ENCODE data around the gene RLN1. TPM values are rescaled to one million over a fixed set of nuclear protein-coding genes. Genes with fewer than 3 reads are reported as not detected.

Gene RLN1
- total RNA-seq, 4 donors from 2014 or later = not detected

GRCh38 chr9:5301544-5301943 is 38.1 kb downstream of the RLN1 start:
- Histone ChIP-seq H3K4me3 (no peak overlapping the region), H3K4me1 (no peaks in the 10 kb centered on the region), H3K36me3 (no peaks in the 10 kb centered on the region), H3K27me3 (no peaks in the 10 kb centered on the region), H3K9me3 (peaks cover 0 to 6% (median 0%) of the 10 kb centered on the region in 4 donors), H3K27ac (no peak overlapping the region)
- TF ChIP-seq POLR2A (IDR thresholded peaks at IDR 0.05) (no peak), EP300 (IDR thresholded peaks at IDR 0.05) (no peak), CTCF (IDR thresholded peaks at IDR 0.05) (no peak)
- no peak for DNase-seq (ENCODE audit: low spot score in 2 of 2)
- WGBS, 2 donors = 59 to 72% methylated on average over 4 of the region's 4 CpGs

DNA sequence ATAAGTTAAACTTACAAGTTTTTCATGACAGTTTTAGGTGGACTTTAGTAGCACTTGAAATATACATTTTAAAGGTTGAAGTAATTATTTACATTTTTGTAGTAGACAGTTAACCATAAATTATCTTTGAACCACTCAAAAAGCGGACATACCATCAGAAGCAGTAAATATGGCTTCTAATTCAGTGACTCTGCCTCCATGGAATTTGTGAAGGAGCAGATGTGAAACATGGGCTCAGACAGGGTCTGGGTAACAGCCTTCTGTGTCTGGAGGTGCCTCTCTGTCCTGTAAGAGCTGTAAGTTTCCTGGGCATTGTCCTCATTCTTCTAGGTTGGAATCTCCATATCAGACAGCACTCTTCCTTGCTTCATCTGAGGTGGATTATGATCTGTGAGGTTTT is 47.5 kb downstream of the RLN1 start:
- Histone ChIP-seq H3K4me1 (no peaks in the 10 kb centered on the region), H3K36me3 (no peaks in the 10 kb centered on the region), H3K9me3 (no peaks in the 10 kb centered on the region), H3K27ac (no peak overlapping the region), H3K4me3 (no peak overlapping the region), H3K27me3 (no peaks in the 10 kb centered on the region)
- no peak for DNase-seq (ENCODE audit: low spot score in 2 of 2)
- 86 to 89% methylated on average over 1 of the region's 1 CpG for WGBS, 2 donors
- TF ChIP-seq CTCF (IDR thresholded peaks at IDR 0.05) (no peak), EP300 (IDR thresholded peaks at IDR 0.05) (no peak), POLR2A (IDR thresholded peaks at IDR 0.05) (no peak)

- Histone ChIP-seq H3K9me3 (no peaks in the 10 kb centered on the region), H3K36me3 (no peaks in the 10 kb centered on the region), H3K27ac (no peak overlapping the region), H3K4me3 (no peak overlapping the region), H3K27me3 (no peaks in the 10 kb centered on the region), H3K4me1 (no peaks in the 10 kb centered on the region)
- DNase-seq (ENCODE audit: low spot score in 2 of 2) = no peak
- no peak for TF ChIP-seq EP300 (IDR thresholded peaks at IDR 0.05)
- no peak for TF ChIP-seq CTCF (IDR thresholded peaks at IDR 0.05)
- no peak for TF ChIP-seq POLR2A (IDR thresholded peaks at IDR 0.05)
- 64 to 83% methylated on average over 1 of the region's 1 CpG for WGBS, 2 donors
Observed at GRCh38 chr9:5288591-5288990, 51.1 kb downstream of the RLN1 start.

DNA sequence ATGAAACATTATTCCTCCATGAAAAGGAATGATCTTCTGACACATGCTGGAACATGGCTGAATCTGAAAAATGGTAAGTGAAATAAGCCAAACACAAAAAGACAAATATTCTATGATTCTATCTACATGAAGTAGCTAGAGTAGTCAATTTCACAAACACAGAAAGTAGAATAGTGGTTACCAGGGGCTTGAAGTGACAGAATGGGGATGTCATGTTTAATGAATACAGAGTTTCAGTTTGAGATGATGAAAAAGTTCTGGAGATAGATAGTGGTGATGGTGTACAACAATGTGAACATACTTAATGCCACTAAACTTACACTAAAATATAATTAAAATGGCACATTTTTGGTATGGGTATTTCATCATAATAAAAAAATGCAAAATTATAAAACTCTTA is 53.4 kb downstream of the RLN1 start:
- Histone ChIP-seq H3K9me3 (no peaks in the 10 kb centered on the region), H3K4me3 (no peak overlapping the region), H3K27me3 (no peaks in the 10 kb centered on the region), H3K27ac (no peak overlapping the region), H3K36me3 (no peaks in the 10 kb centered on the region), H3K4me1 (no peaks in the 10 kb centered on the region)
- no peak for TF ChIP-seq CTCF (IDR thresholded peaks at IDR 0.05)
- no peak for TF ChIP-seq EP300 (IDR thresholded peaks at IDR 0.05)
- no peak for TF ChIP-seq POLR2A (IDR thresholded peaks at IDR 0.05)
- DNase-seq (ENCODE audit: low spot score in 2 of 2) = no peak

Small RNA genes within 50 kb of the gene (small RNA-seq; reads per million reads assigned to genes)
- gene AL135786.1 (not detected), gene HMGN2P31 (not detected)

Other genes starting within 250 kb of the RLN1 start
- gene INSL6, start 154.2 kb downstream of the RLN1 start, total RNA-seq = not detected
- gene INSL4, start 108.5 kb downstream of the RLN1 start, total RNA-seq = not detected
- not detected for gene RLN2, start 35.2 kb downstream of the RLN1 start, total RNA-seq
- 10 to 100 TPM in 1 of 4 donors, 1 to 10 TPM in 3; 8.4 to 12.0 (median 9.3) TPM for gene PLGRKT, start 98.0 kb upstream of the RLN1 start, total RNA-seq
- 1 to 10 TPM; 2.1 to 4.2 (median 2.5) TPM for gene CD274, start 110.7 kb upstream of the RLN1 start, total RNA-seq
- 1 to 10 TPM in 3 of 4 donors, under 1 TPM in 1; 0.44 to 3.1 (median 1.9) TPM for gene PDCD1LG2, start 170.7 kb upstream of the RLN1 start, total RNA-seq

Data from tibial nerve (tissue), 4 donors.